Activated naive CD8-positive, alpha-beta T cell treated with anti-CD3 and anti-CD28 coated beads, Interleukin-2, amount 50 U/mL, for 16 hours (primary cell): Measurements from ENCODE around the gene KRT5.
"Not testable (repeated sequence)": the region's sequence is repeated elsewhere in the genome, so short reads cannot be mapped to it uniquely, and the experiment has no call there.

ENCODE experiments used
- DNase-seq: peaks from one replicate; pipeline ENCODE4 v3.0.0-alpha.2; 2020; ENCODE audit warnings: low read depth, low spot score

KRT5 gene

GRCh38 chr12:52521175-52521567, 977 bp upstream of the KRT5 start:
- no peak for DNase-seq

GRCh38 chr12:52519387-52519703, 849 bp downstream of the KRT5 start:
- DNase-seq: no peak

GRCh38 chr12:52518574-52519386, 1.4 kb downstream of the KRT5 start:
- no peak for DNase-seq

- no peak for DNase-seq
These were observed 2.3 kb downstream of the KRT5 start for GRCh38 chr12:52517888-52518287.

GRCh38 chr12:52517005-52517835, 3.0 kb downstream of the KRT5 start:
- DNase-seq: no peak

- no peak for DNase-seq
These were observed 4.0 kb downstream of the KRT5 start for GRCh38 chr12:52515927-52516831.

GRCh38 chr12:52515319-52515646, 4.9 kb downstream of the KRT5 start:
- DNase-seq: no peak

GRCh38 chr12:52514471-52515318, 5.5 kb downstream of the KRT5 start:
- no peak for DNase-seq

GRCh38 chr12:52513736-52514135, 6.5 kb downstream of the KRT5 start:
- DNase-seq: no peak

GRCh38 chr12:52508211-52508610, 12.0 kb downstream of the KRT5 start:
- no peak for DNase-seq

- no peak for DNase-seq
These were observed 13.1 kb downstream of the KRT5 start for GRCh38 chr12:52506858-52507715.

GRCh38 chr12:52502877-52503276, 17.3 kb downstream of the KRT5 start:
- DNase-seq: no peak

- no peak for DNase-seq
These were observed 18.7 kb downstream of the KRT5 start for GRCh38 chr12:52501490-52501889.

GRCh38 chr12:52500574-52500973, 19.6 kb downstream of the KRT5 start:
- not testable (repeated sequence) for DNase-seq

GRCh38 chr12:52499806-52500560, 20.2 kb downstream of the KRT5 start:
- no peak for DNase-seq

- no peak for DNase-seq
These were observed 21.2 kb downstream of the KRT5 start for GRCh38 chr12:52498946-52499345.

- DNase-seq: no peak
These were observed 22.2 kb downstream of the KRT5 start for GRCh38 chr12:52497975-52498374.

GRCh38 chr12:52496590-52497071, 23.6 kb downstream of the KRT5 start:
- no peak for DNase-seq

- no peak for DNase-seq
These were observed 24.1 kb downstream of the KRT5 start for GRCh38 chr12:52496054-52496453.
